Kidney capillary endothelial cell (primary cell): ENCODE results near the gene C4orf54.
A peak's percentile ranks its signal among the peaks of the same experiment; 100 is the strongest.

Source experiments
- DNase-seq: peaks from one replicate; pipeline ENCODE4 v3.0.0-alpha.2; 2018; ENCODE audit warnings: low spot score

Gene C4orf54

DNA sequence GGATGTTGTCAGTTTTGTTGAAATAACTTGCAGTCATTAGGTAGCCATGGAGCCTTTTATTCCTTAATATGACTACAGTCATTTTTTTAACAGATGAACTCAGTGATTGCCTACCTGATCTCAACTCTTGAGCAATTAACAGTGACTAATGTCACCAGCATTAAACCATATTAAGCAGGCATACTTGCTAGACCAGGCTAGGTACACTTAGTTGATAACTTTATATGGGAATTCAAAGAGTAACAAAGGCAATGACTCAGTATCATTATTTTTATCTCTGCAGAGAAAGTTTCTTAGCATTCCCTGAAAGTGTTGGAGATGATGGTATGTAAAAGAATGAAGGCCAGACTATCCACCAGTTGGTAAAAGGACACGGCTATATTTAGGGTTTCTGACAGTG lies at the start of gene C4orf54:
C4orf54 (minus strand) TSS at position 31 of the 400 bp plus-strand sequence. CDS start 3,180 bp downstream, outside the sequence.
- DNase-seq: no peak

DNA sequence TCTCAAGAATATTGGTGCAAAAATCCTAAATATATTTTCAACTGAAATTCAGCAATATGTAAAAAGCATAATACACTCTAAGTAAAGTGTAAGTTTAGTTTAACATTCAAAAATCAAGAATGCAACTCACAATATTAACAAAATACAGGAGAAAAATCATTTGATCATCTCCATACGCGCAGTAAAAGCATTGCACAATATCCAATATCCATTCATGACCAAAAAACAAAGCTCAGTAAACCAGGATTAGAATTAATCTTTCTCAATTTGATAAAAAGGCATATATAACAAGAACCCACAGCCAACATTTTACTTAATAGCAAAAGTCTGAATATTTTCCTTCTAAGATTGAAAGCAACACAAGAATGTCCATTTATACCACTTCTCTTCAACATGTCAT lies 48.3 kb upstream of the C4orf54 start:
- DNase-seq: no peak

- DNase-seq: no peak
Measured at GRCh38 chr4:99696801-99697200, 39.2 kb upstream of the C4orf54 start.

- DNase-seq: no peak
Measured at GRCh38 chr4:99693140-99693539, 35.5 kb upstream of the C4orf54 start.

GRCh38 chr4:99690990-99691389 lies 33.4 kb upstream of the C4orf54 start:
- no peak for DNase-seq

DNA sequence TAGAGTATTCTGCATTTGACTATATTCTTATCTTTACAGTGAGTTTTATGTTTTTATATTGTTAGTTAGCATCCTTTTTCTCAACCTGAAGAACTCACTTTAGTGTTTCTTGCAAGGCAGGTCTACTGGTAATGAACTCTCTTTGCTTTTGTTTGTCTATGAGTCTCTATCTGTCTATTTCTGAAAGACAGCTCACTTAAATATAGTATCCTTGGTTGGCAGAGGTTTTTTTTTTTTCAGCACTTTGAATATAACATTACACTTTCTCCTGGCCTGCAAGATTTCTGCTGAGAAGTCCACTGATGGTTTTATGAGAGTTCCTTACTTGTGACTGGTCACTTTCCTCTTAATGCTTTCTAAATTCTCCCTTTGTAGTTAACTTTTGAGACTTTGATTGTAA lies 32.8 kb upstream of the C4orf54 start:
- DNase-seq: no peak

DNA sequence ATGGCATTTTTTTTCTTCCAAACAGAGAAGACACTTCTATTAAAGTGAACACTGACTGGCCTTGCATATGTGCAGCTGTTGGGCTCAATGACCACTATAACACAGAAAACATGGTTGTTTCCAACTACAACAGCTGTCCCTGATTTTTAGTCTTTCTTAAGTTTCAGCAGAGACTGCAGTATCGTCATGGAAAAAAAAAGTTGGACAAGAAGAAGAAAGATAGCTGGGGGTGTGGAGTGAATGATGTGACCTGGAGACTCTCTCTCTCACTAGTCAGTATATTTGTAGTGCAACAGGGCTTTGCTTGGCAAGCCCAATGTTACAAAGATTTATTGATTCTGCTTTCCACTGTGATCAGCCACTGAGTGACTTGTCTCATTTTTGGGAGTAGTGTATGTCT lies 29.5 kb upstream of the C4orf54 start:
- DNase-seq: no peak

GRCh38 chr4:99685234-99685633 lies 27.6 kb upstream of the C4orf54 start:
- DNase-seq: no peak

DNA sequence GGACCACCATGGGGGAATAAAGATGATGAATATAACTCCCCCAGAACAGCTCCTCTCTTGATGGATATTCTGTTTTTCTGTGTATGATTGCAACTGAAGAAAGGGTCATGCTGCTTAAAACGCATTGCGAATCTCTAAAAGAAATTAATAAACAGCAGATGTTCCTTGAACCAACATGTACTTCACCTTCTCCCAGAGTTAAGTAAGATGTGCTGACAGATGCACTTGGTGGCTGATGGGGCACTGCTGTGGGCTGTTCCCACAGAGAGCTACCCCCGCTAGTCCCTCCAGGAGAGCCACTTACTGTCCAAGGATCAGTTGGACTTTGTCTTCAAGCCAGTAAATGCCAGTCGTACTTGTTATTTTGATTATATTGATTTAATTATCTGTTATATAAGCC lies 26.3 kb upstream of the C4orf54 start:
- no peak for DNase-seq

DNA sequence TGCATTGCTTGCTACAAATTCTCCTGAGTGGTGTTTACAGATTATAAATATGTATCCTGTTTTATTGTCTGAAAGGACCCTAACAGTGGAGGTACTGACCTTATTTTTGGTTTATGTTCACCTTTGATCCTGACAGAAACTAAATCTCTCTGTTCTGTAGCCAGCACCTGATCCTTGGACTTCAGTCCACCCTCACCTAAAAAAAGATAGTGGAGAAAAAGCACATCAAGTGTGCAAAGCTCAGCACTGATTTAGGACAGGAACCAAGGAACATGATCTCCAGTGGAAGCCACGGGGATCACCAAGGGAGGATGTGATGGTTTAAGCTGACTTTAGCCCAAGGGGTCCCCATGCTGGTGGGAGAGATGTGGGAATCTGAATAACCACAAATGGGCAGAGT lies 22.3 kb upstream of the C4orf54 start:
- DNase-seq: no peak

GRCh38 chr4:99679204-99679603 lies 21.6 kb upstream of the C4orf54 start:
- no peak for DNase-seq

DNA sequence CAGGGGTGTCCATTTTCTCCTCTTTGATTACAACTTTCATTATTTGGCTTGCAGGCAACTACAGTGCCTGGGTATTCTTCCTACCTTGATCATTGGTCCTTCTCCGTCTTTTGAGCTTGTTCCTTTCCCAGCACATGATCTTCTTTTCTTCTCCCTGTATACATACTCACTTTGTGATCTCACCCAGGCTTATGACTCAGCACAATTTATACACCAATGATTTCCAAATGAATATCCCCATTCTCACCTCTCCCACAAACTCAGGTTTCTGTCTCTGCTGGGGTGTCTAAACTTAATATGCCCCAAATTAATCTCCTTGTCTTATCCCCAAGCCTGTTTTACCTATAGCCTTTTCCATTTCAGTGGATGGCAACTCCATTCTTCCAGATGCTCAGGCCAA lies 19.5 kb upstream of the C4orf54 start:
- no peak for DNase-seq

DNA sequence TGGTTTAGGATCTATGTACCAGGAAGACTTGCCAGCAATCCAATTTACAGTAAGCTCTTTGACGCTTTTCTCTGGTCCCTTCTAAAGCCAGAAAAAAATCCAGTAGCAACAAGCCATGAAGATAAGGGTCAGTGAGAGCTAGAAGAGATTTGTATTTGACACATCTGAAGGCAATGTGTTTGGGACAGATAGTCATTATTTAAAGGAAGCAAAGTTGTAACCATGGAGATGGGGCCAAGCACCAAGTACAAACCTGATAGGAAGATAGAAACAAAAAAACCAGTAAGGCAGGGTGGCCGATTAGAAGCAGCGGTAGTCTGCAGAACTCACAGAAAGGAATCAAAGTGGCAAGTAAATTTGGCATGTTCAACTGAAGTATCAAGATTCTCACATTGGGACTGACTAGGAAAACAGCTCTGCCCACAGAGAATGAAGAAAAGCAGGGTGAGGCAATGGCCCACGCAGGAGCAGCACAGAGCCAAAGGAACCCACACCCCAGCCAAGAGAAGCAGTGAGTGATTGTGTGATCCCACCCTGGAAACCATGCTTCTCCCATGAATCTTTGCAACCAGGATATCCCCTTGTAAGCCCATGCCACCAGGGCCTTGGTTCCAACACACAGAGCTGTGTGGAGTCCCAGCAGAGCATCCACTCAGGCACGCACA lies 12.9 kb upstream of the C4orf54 start:
- DNase-seq: no peak

GRCh38 chr4:99669084-99669483 lies 11.5 kb upstream of the C4orf54 start:
- DNase-seq: no peak

- no peak for DNase-seq
Measured at GRCh38 chr4:99668472-99668871, 10.8 kb upstream of the C4orf54 start.

DNA sequence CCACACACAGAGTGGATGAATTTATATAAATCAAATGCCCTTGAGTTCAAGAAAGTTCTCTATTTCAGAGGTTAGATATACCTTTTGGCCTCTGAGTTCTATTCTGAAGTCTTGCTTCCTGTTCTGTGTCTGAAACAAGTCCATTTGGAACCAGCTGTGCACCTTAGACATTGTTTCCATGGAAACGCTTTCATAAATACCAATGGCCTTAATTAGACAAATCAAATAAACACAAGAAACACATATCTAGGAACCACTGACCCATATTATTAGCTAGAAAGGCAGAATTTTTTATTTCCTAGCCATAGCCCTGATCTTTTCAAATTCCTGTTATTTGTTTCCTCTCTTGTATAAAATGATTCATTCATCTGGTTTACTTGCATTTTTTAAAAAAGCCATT lies 8.4 kb upstream of the C4orf54 start:
- no peak for DNase-seq

DNA sequence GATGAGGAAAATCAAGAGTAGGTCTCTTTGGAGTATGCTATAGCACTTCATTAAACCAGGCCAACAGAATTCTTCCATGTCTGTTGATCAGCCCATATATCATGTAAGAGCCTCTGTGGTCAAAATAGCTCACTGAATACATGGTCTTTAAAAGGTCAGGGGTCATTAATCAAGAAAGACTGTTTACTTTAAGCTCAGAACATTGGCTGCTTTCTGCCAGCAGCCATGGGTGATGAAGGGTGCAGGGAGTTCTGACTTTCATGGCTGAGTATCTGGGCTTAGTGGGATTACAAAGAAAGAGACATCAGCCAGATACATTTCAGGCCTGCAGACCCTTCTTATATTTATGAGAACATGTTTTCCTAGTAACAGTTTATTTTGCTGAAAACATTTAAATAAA lies 7.1 kb upstream of the C4orf54 start:
- no peak for DNase-seq

GRCh38 chr4:99661907-99662306 lies 4.3 kb upstream of the C4orf54 start:
- no peak for DNase-seq

GRCh38 chr4:99658666-99659065 lies 1.0 kb upstream of the C4orf54 start:
- DNase-seq: no peak

DNA sequence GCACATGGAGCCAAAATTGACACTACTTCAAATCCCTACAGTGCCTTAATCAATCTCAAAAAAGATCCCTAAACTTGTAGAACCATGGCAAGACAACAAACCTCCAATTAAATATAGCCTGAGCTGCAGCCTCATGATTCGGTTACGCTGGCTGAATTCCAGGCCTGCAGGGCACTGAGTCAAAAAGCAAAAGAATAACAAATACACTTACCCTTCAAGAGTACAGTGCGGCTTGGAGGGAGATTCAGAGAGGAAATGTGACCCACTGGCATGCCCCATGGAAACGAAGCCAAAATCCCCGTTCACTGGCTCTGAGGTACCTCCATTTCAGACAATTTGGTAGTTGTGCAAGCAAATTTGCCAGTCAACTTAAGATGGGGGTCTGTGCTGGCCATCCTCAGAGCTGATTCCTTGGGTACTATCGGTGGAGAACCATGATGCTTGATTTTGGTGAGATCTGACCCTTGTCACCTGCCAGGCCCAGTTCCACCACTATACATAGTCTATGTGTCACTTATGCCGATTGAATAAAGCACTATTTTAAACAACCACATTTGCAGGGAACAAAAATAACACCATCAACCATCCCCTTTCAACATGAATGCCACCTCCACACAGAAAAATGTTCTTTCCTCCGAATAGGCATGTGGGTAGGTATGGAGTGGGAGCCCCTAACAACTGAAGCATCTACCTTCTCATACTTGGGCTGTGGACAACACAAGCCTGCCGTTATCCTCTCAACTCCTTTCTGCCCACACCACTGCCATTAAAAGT lies 2.1 kb downstream of the C4orf54 start:
- no peak for DNase-seq

DNA sequence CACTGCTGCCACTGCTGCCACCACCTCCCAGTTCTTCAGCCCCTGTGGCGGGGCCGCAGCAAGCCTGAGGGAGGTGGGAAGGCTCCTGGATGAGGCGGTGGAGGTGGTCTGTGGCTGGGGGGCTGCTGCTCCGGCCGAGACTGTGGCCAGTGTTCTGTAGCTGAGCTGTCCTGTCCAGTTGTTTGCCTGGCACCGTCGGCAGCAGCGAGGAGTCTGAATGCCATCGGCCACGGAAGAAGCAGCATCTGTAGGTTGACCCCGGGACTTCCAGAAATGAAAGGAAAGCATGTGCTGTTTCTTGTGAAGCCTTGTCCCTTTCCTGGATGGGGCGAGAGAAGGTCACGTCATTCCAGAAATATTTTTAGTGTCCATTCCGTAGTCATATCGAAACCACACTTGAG lies 3.3 kb downstream of the C4orf54 start:
- DNase-seq: peak; percentile 27

DNA sequence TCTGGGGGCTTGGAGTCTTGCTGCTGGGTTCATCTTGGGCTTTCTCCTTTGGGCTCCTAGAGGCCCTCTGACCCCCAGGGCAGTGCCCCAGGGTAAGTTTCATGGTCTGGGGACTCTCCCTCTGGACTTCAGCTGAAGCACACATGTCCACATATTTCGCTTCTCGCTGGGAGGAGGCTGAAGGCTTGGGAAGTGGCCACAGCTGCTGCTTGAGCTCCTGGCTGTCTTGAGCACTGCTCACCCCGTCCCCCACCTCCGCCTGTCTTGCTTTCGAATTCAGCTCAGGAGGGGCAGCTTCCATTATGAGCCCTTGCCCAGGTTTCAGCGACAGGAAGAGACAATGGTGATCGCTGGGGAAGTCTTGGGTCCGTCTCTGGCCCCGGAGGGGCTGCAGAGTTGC lies 3.7 kb downstream of the C4orf54 start:
- no peak for DNase-seq

DNA sequence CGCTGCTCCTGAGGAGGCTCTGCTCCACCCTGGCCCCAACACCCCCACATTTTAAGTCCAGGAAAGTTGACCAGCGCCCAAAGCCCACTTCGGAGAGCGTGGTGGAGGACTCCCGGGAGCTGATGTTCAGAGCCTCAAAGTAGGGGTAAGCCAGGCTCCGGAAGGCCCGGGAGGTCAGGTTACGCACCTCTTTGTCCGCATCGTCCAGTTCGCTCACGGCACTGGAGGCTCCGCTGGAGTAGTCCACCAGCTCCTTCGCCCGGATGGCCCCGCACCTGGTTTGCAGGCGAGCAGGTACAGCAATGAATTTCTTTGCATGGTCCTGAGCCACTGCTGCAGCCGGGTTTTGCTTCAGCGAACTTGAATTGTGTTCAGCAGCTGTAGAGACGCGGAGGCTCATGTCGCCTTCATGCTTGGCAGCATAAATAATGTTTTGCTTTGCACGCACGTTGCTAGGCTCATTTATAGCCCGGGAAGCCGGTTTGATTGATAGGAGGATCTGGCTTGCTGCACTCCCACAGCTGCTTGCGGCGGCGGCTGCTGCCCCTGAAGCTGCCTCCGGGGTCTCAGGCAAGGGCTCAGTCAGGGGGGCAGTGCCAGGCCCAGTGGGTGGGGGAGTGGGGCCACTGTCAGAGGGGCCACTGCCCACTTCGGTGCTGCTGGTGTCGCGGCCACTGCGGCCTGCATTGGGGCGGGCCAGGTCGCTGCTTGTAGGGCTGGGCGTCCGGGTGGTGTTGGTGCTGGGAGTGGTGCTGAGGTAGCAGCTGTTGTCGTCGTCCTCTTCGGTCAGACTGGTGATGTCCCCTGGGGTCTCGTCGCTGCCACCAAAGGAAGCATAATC lies 4.8 kb downstream of the C4orf54 start:
- no peak for DNase-seq
